ENCODE data around the gene SLC24A3. TPM values are rescaled to one million over a fixed set of nuclear protein-coding genes. Genes with fewer than 3 reads are reported as not detected.

Gene SLC24A3
- total RNA-seq, 1 experiment from 2014 or later = 46.0 TPM

DNA sequence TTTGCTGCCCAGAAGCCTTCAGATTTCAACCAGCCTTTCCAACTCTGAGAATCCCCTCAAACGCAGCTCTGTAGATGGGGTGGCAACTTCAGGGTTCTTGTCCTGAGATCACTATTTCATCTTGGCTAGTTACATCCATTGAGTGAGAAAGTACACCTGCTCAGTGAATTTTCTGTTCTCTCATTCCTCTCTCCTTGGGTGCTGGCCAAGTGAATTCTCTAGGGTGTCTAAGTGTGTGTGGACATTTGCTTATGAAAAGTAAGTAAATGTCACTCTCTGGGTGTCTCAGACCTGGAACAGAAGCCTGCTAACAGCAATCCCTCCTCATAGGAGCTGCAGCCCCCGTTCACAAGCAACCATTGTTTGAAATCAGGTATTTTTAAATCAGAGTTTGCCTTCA is 549.4 kb downstream of the SLC24A3 start:
- peak overlapping the region; percentile 7 for H3K27ac ChIP-seq (ENCODE audit: low read depth, low read length, poor library complexity, severe bottlenecking)

GRCh38 chr20:19764207-19764606 is 551.8 kb downstream of the SLC24A3 start:
- POLR2A ChIA-PET (ENCODE audit: low non-redundant PET) = no interaction called here

More for the DNA sequence above, 549.4 kb downstream of the SLC24A3 start:
- ChIA-PET CTCF (no interaction called here), POLR2A (ENCODE audit: low non-redundant PET) (no interaction called here)
- TF ChIP-seq CTCF (conservative IDR thresholded peaks at IDR 0.05; ENCODE audit: low read depth, low read length) (no peak), EZH2 (IDR thresholded peaks at IDR 0.05; ENCODE audit: borderline replicate concordance, low read depth, low read length, poor library complexity, severe bottlenecking) (no peak)
- Histone ChIP-seq H3K4me1 (ENCODE audit: insufficient read depth, low read length, poor library complexity, severe bottlenecking) (peaks cover 47% of the 10 kb centered on the region), H3K4me3 (ENCODE audit: low read depth, low read length, poor library complexity, severe bottlenecking) (no peak overlapping the region), H3K9me3 (ENCODE audit: low read depth, low read length, poor library complexity, severe bottlenecking) (no peaks in the 10 kb centered on the region), H3K36me3 (ENCODE audit: insufficient read depth, low read length, poor library complexity, severe bottlenecking) (no peaks in the 10 kb centered on the region), H3K27me3 (replicated peaks; ENCODE audit: insufficient read depth, low read depth, low read length, poor library complexity) (no peaks in the 10 kb centered on the region)
- DNase-seq (ENCODE audit: low spot score) = no peak
- intact Hi-C loops (cut with micrococcal nuclease; ENCODE audit: unreplicated experiment) = no loop called here
- no TSS peak for BruUV-seq (replicated peaks)

GRCh38 chr20:19765266-19765665 is 552.8 kb downstream of the SLC24A3 start:
- Histone ChIP-seq H3K4me3 (ENCODE audit: low read depth, low read length, poor library complexity, severe bottlenecking) (no peak overlapping the region), H3K27me3 (replicated peaks; ENCODE audit: insufficient read depth, low read depth, low read length, poor library complexity) (no peaks in the 10 kb centered on the region), H3K4me1 (ENCODE audit: insufficient read depth, low read length, poor library complexity, severe bottlenecking) (peaks cover 34% of the 10 kb centered on the region), H3K27ac (ENCODE audit: low read depth, low read length, poor library complexity, severe bottlenecking) (no peak overlapping the region), H3K36me3 (ENCODE audit: insufficient read depth, low read length, poor library complexity, severe bottlenecking) (no peaks in the 10 kb centered on the region), H3K9me3 (ENCODE audit: low read depth, low read length, poor library complexity, severe bottlenecking) (no peaks in the 10 kb centered on the region)
- no peak for TF ChIP-seq CTCF (conservative IDR thresholded peaks at IDR 0.05; ENCODE audit: low read depth, low read length)
- TF ChIP-seq EZH2 (IDR thresholded peaks at IDR 0.05; ENCODE audit: borderline replicate concordance, low read depth, low read length, poor library complexity, severe bottlenecking) = no peak
- ChIA-PET CTCF (no interaction called here), POLR2A (ENCODE audit: low non-redundant PET) (no interaction called here)
- no peak for DNase-seq (ENCODE audit: low spot score)
- BruUV-seq (replicated peaks) = no TSS peak
- intact Hi-C loops (cut with micrococcal nuclease; ENCODE audit: unreplicated experiment) = no loop called here

More at GRCh38 chr20:19764207-19764606, 551.8 kb downstream of the SLC24A3 start:
- H3K27me3 ChIP-seq (replicated peaks; ENCODE audit: insufficient read depth, low read depth, low read length, poor library complexity) = no peaks in the 10 kb centered on the region
- peaks cover 36% of the 10 kb centered on the region for H3K4me1 ChIP-seq (ENCODE audit: insufficient read depth, low read length, poor library complexity, severe bottlenecking)
- intact Hi-C loops (cut with micrococcal nuclease; ENCODE audit: unreplicated experiment) = no loop called here
- CTCF ChIA-PET = no interaction called here
- TF ChIP-seq CTCF (conservative IDR thresholded peaks at IDR 0.05; ENCODE audit: low read depth, low read length) (no peak), EZH2 (IDR thresholded peaks at IDR 0.05; ENCODE audit: borderline replicate concordance, low read depth, low read length, poor library complexity, severe bottlenecking) (no peak)
- no TSS peak for BruUV-seq (replicated peaks)
- H3K27ac ChIP-seq (ENCODE audit: low read depth, low read length, poor library complexity, severe bottlenecking) = no peak overlapping the region
- DNase-seq (ENCODE audit: low spot score) = no peak
- H3K36me3 ChIP-seq (ENCODE audit: insufficient read depth, low read length, poor library complexity, severe bottlenecking) = no peaks in the 10 kb centered on the region
- no peak overlapping the region for H3K4me3 ChIP-seq (ENCODE audit: low read depth, low read length, poor library complexity, severe bottlenecking)
- no peaks in the 10 kb centered on the region for H3K9me3 ChIP-seq (ENCODE audit: low read depth, low read length, poor library complexity, severe bottlenecking)
